DOHH2 (cell line): ENCODE data around the gene PDE8A.
A peak's percentile ranks its signal among the peaks of the same experiment; 100 is the strongest.

Source experiments
- H3F3A ChIP-seq: fragments of 200-600 bp; sonication (generic), shearing (Covaris generic); 2 replicates; pipeline ENCODE4 v1.6.0; 2016; ENCODE audit warnings: antibody characterized with exemption, mild to moderate bottlenecking; ENCODE audit not compliant: control insufficient read depth, insufficient read depth
- H3K27ac ChIP-seq: fragments of 200-600 bp; sonication (generic); 2 replicates; pipeline ENCODE4 v1.5.1; 2014; ENCODE audit warnings: low read depth, mild to moderate bottlenecking, low read length, moderate library complexity
- H3K27me3 ChIP-seq: fragments of 200-600 bp; sonication (generic); 2 replicates; pipeline ENCODE4 v1.6.1; 2014; ENCODE audit warnings: mild to moderate bottlenecking, low read length, mixed read lengths; ENCODE audit not compliant: control insufficient read depth
- H3K36me3 ChIP-seq: fragments of 200-600 bp; sonication (generic); 2 replicates; pipeline ENCODE4 v1.6.1; 2014; ENCODE audit warnings: mild to moderate bottlenecking, low read length, moderate library complexity, mixed read lengths; ENCODE audit not compliant: control insufficient read depth
- H3K4me1 ChIP-seq: fragments of 200-600 bp; sonication (generic); 2 replicates; pipeline ENCODE4 v1.6.1; 2014; ENCODE audit warnings: mild to moderate bottlenecking, low read length, mixed read lengths; ENCODE audit not compliant: control insufficient read depth
- H3K4me2 ChIP-seq: fragments of 200-600 bp; sonication (generic); 2 replicates; pipeline ENCODE4 v1.6.0; 2014; ENCODE audit warnings: mild to moderate bottlenecking, low read length, moderate library complexity
- H3K4me3 ChIP-seq: fragments of 200-600 bp; sonication (generic); 2 replicates; pipeline ENCODE4 v1.5.1; 2014; ENCODE audit warnings: mild to moderate bottlenecking, low read length, mixed read lengths
- H3K79me2 ChIP-seq: fragments of 200-600 bp; sonication (generic); 2 replicates; pipeline ENCODE4 v1.6.1; 2014; ENCODE audit warnings: mild to moderate bottlenecking, low read length, mixed read lengths; ENCODE audit not compliant: control insufficient read depth
- H3K9me2 ChIP-seq: fragments of 200-600 bp; sonication (generic); replicated peaks from 2 replicates; pipeline ENCODE4 v1.6.1; 2014; ENCODE audit warnings: mild to moderate bottlenecking, low read length, mixed read lengths; ENCODE audit not compliant: control insufficient read depth
- H3K9me3 ChIP-seq: fragments of 200-600 bp; sonication (generic); 2 replicates; pipeline ENCODE4 v1.6.1; 2014; ENCODE audit warnings: antibody characterized with exemption, low read length, mixed read lengths; ENCODE audit not compliant: control insufficient read depth, insufficient read depth
- H4K20me1 ChIP-seq: fragments of 200-600 bp; sonication (generic); 2 replicates; pipeline ENCODE4 v1.6.0; 2014; ENCODE audit warnings: low read depth, mild to moderate bottlenecking, antibody characterized with exemption, low read length, moderate library complexity; ENCODE audit not compliant: control insufficient read depth, insufficient read depth
- CTCF ChIP-seq: fragments of 200-600 bp; sonication (generic); IDR thresholded peaks from one replicate; pipeline ENCODE4 v1.5.1; 2014; ENCODE audit warnings: antibody characterized with exemption, mild to moderate bottlenecking, low read depth, low read length; ENCODE audit not compliant: poor library complexity, severe bottlenecking
- EZH2phosphoT487 ChIP-seq: fragments of 200-600 bp; sonication (generic); IDR thresholded peaks from 2 replicates; pipeline ENCODE4 v1.6.1; 2017; ENCODE audit warnings: borderline replicate concordance, mild to moderate bottlenecking, antibody characterized with exemption, low read length, moderate library complexity, mixed read lengths

The PDE8A gene

DNA sequence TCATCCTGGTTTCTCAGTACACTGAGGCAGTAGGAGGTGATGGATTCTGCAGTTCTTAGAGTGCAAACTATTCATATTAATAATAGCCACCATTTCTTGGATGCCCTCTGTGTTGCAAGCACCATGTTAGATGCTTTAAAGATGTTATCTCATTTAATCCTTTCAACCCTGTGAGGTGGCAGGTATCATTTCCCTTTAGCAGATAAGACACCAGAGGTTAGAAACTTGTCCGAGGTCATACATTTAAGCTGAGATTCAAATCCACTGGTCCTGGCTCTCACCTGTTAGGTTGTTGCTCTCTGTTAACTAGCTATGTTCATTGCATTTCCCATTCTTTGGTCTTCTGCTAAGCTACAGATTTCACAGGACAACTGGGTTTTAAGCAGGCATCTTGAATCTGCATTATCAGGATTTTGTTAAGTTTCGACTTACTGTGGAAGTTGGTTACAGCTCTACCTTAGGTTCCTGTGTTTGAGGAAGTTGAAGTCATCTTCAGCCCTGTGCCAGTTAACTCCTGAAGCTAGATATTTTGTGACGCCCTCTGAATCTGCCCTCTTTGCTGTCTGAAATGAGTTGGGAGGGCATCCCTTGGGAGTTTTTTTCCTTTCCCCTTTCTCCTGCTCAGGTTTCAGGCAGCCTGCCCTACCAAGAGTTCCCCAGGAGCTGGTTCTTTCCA lies 6.4 kb downstream of the PDE8A start:
- no peak overlapping the region for H3K27ac ChIP-seq
- peaks cover 67% of the 10 kb centered on the region for H3K4me1 ChIP-seq

DNA sequence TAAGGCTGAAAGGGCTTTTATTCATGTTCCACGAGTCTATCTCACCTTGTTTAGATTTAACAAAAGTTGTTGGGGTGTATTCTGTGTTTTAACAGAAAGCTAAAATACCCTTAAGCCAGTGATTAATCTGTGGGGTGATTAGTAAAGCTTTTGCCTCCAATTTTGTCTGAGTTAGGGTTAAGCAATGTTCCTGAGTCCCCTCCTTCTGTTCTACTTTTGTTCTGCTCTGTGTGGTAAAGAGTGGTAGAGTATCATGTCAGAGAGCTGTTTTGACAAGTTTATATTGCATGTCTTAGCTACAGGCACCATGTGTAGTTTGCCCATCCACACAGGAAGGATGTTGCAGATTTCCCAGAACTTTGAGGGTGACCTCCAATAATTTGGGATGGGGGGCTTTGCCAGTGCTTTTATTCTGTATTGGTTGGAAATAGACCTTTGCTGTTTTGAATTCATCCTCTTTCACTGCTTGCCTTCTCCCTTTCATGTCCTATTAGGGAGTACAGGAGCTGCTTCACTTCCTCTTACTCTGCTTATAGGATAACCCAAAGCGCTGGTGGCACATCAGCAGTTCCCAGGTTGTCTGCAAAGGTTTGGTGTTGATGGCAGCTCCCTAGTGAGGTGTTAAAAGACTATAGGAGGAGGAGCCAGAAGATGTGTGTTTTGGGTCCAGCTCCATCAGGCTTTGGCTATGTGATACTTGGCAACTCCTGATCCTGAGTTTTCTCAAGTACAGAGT lies 7.4 kb downstream of the PDE8A start:
- no peak overlapping the region for H3K4me3 ChIP-seq
- 0 out of 2 replicates have a peak, but pooled peaks cover 3% of the 10 kb centered on the region for H3F3A ChIP-seq
- no peak overlapping the region for H3K4me2 ChIP-seq
- no peaks in the 10 kb centered on the region for H3K9me2 ChIP-seq
- H3K27ac ChIP-seq, result no peak overlapping the region
- TF ChIP-seq CTCF (no peak), EZH2phosphoT487 (no peak)
- no peaks in the 10 kb centered on the region for H3K9me3 ChIP-seq
- 0 out of 2 replicates have a peak, but pooled peaks cover under 1% of the 10 kb centered on the region for H4K20me1 ChIP-seq
- no peaks in the 10 kb centered on the region for H3K27me3 ChIP-seq
- H3K36me3 ChIP-seq, result no peaks in the 10 kb centered on the region
- peaks cover 61% of the 10 kb centered on the region for H3K79me2 ChIP-seq
- H3K4me1 ChIP-seq, result peaks cover 58% of the 10 kb centered on the region

More for the DNA sequence above, 6.4 kb downstream of the PDE8A start:
- Histone ChIP-seq H3K36me3 (no peaks in the 10 kb centered on the region), H3K9me2 (no peaks in the 10 kb centered on the region), H3K4me2 (no peak overlapping the region), H4K20me1 (no peaks in the 10 kb centered on the region), H3K27me3 (no peaks in the 10 kb centered on the region), H3K9me3 (no peaks in the 10 kb centered on the region), H3K79me2 (peaks cover 69% of the 10 kb centered on the region), H3K4me3 (no peak overlapping the region), H3F3A (peaks cover 9% of the 10 kb centered on the region; the same call in 1 of the 2 replicates)
- TF ChIP-seq EZH2phosphoT487, result no peak
- TF ChIP-seq CTCF, result no peak

GRCh38 chr15:84990507-84990906 lies 8.9 kb downstream of the PDE8A start:
- Histone ChIP-seq H3K36me3 (no peaks in the 10 kb centered on the region), H3K79me2 (peaks cover 60% of the 10 kb centered on the region), H3F3A (0 out of 2 replicates have a peak, but pooled peaks cover 3% of the 10 kb centered on the region), H3K9me2 (no peaks in the 10 kb centered on the region), H3K27ac (no peak overlapping the region), H4K20me1 (0 out of 2 replicates have a peak, but pooled peaks cover 4% of the 10 kb centered on the region), H3K27me3 (no peaks in the 10 kb centered on the region), H3K4me2 (peak overlapping the region; percentile 24), H3K9me3 (no peaks in the 10 kb centered on the region), H3K4me1 (peaks cover 45% of the 10 kb centered on the region), H3K4me3 (no peak overlapping the region)
- TF ChIP-seq CTCF (no peak), EZH2phosphoT487 (no peak)
